H9 (cell line): Measurements from ENCODE around the gene CLIC6. TPM values are rescaled to one million over a fixed set of nuclear protein-coding genes. Genes with fewer than 3 reads are reported as not detected.

Experiments used
- DNase-seq: peaks from one replicate; pipeline ENCODE4 v3.0.0-alpha.2; 2017
- H2AFZ ChIP-seq: one replicate; pipeline ENCODE4 v1.6.1; 2013; ENCODE audit warnings: mild to moderate bottlenecking, low read length, control low read depth, moderate library complexity
- H2AK5ac ChIP-seq: 2 replicates; pipeline ENCODE4 v1.6.1; 2013; ENCODE audit warnings: low read length, control low read depth, mixed read lengths; ENCODE audit not compliant: insufficient read length
- H2BK120ac ChIP-seq: one replicate; pipeline ENCODE4 v1.6.1; 2013; ENCODE audit warnings: low read depth, mild to moderate bottlenecking, low read length, control low read depth, inconsistent platforms; ENCODE audit not compliant: poor library complexity, severe bottlenecking
- H2BK12ac ChIP-seq: 2 replicates; pipeline ENCODE4 v1.6.1; 2013; ENCODE audit warnings: low read length, control low read depth, mixed read lengths, low read depth; ENCODE audit not compliant: insufficient read length
- H2BK15ac ChIP-seq: 2 replicates; pipeline ENCODE4 v1.6.1; 2013; ENCODE audit warnings: low read depth, low read length, control low read depth
- H2BK20ac ChIP-seq: one replicate; pipeline ENCODE4 v1.6.1; 2013; ENCODE audit warnings: low read depth, mild to moderate bottlenecking, low read length, control low read depth, inconsistent platforms; ENCODE audit not compliant: poor library complexity, severe bottlenecking
- H2BK5ac ChIP-seq: 2 replicates; pipeline ENCODE4 v1.6.1; 2013; ENCODE audit warnings: low read length, control low read depth, mixed read lengths; ENCODE audit not compliant: insufficient read length
- H3K14ac ChIP-seq: 2 replicates; pipeline ENCODE4 v1.6.1; 2013; ENCODE audit warnings: low read length, control low read depth; ENCODE audit not compliant: insufficient read depth
- H3K18ac ChIP-seq: 2 replicates; pipeline ENCODE4 v1.6.1; 2013; ENCODE audit warnings: low read depth, mild to moderate bottlenecking, mixed read lengths, low read length, control low read depth; ENCODE audit not compliant: insufficient read length
- H3K23ac ChIP-seq: 2 replicates; pipeline ENCODE4 v1.6.1; 2013; ENCODE audit warnings: low read length, control low read depth, mixed read lengths, low read depth; ENCODE audit not compliant: insufficient read length
- H3K23me2 ChIP-seq: 2 replicates; pipeline ENCODE4 v1.6.1; 2013; ENCODE audit warnings: low read depth, mild to moderate bottlenecking, mixed read lengths, low read length, control low read depth; ENCODE audit not compliant: insufficient read length, poor library complexity, severe bottlenecking
- H3K27ac ChIP-seq: 2 replicates; pipeline ENCODE4 v1.5.1; 2013; ENCODE audit warnings: low read length, control low read depth, mixed read lengths, low read depth; ENCODE audit not compliant: insufficient read length
- H3K27me3 ChIP-seq: 2 replicates; pipeline ENCODE4 v1.6.1; 2013; ENCODE audit warnings: low read length, control low read depth, inconsistent platforms; ENCODE audit not compliant: insufficient read depth
- H3K4ac ChIP-seq: 2 replicates; pipeline ENCODE4 v1.6.1; 2013; ENCODE audit warnings: low read depth, mild to moderate bottlenecking, control low read depth, inconsistent platforms, low read length, moderate library complexity
- H3K4me1 ChIP-seq: 2 replicates; pipeline ENCODE4 v1.6.1; 2013; ENCODE audit warnings: low read length, control low read depth, inconsistent platforms; ENCODE audit not compliant: insufficient read depth
- H3K4me2 ChIP-seq: 2 replicates; pipeline ENCODE4 v1.6.1; 2013; ENCODE audit warnings: low read length, control low read depth, mixed read lengths; ENCODE audit not compliant: insufficient read length, insufficient read depth
- H3K56ac ChIP-seq: 2 replicates; pipeline ENCODE4 v1.6.1; 2013; ENCODE audit warnings: low read depth, mild to moderate bottlenecking, mixed read lengths, low read length, control low read depth; ENCODE audit not compliant: insufficient read length
- H3K79me1 ChIP-seq: 2 replicates; pipeline ENCODE4 v1.6.1; 2013; ENCODE audit warnings: low read depth, mild to moderate bottlenecking, moderate library complexity, low read length, control low read depth, inconsistent platforms; ENCODE audit not compliant: insufficient read depth, poor library complexity, severe bottlenecking
- H3K79me2 ChIP-seq: 2 replicates; pipeline ENCODE4 v1.6.1; 2013; ENCODE audit warnings: low read length, control low read depth, inconsistent platforms; ENCODE audit not compliant: insufficient read depth
- H3K9ac ChIP-seq: 2 replicates; pipeline ENCODE4 v1.6.1; 2013; ENCODE audit warnings: low read length, control low read depth, mixed read lengths; ENCODE audit not compliant: insufficient read length; ENCODE audit errors: extremely low read depth
- H3K9me3 ChIP-seq: one replicate; pipeline ENCODE4 v1.6.1; 2013; ENCODE audit warnings: low read depth, low read length, inconsistent platforms; ENCODE audit not compliant: control insufficient read depth
- H3T11ph ChIP-seq: one replicate; pipeline ENCODE4 v1.6.1; 2013; ENCODE audit warnings: mild to moderate bottlenecking, low read length, control low read depth, inconsistent platforms
- H4K20me1 ChIP-seq: one replicate; pipeline ENCODE4 v1.6.1; 2013; ENCODE audit not compliant: control insufficient read depth, insufficient read length, insufficient read depth
- H4K5ac ChIP-seq: 2 replicates; pipeline ENCODE4 v1.6.1; 2013; ENCODE audit warnings: low read depth, mild to moderate bottlenecking, mixed read lengths, low read length, control low read depth; ENCODE audit not compliant: insufficient read length
- H4K8ac ChIP-seq: replicated peaks from 2 replicates; pipeline ENCODE4 v1.6.1; 2013; ENCODE audit warnings: low read length, control low read depth, mixed read lengths, low read depth; ENCODE audit not compliant: insufficient read length
- H4K91ac ChIP-seq: 2 replicates; pipeline ENCODE4 v1.6.1; 2013; ENCODE audit warnings: low read depth, mild to moderate bottlenecking, moderate library complexity, mixed read lengths, low read length, control low read depth; ENCODE audit not compliant: insufficient read length
- H3K27ac Mint-ChIP-seq, 3 experiments: 2 replicates in 2 of 3; 3 replicates in 1 of 3; pipeline ENCODE4 v1.8.0; 2020 to 2021; ENCODE audit warnings: mixed read lengths in 3 of 3, mild to moderate bottlenecking in 1 of 3, moderate library complexity in 1 of 3
- H3K27me3 Mint-ChIP-seq: 2 replicates; pipeline ENCODE4 v1.8.0; 2021; ENCODE audit warnings: low read depth, mild to moderate bottlenecking, moderate library complexity, mixed read lengths
- H3K36me3 Mint-ChIP-seq, 3 experiments: 2 replicates in 2 of 3; 3 replicates in 1 of 3; pipeline ENCODE4 v1.8.0; 2020 to 2021; ENCODE audit warnings: low read depth in 3 of 3, mixed read lengths in 3 of 3; ENCODE audit not compliant: insufficient read depth in 1 of 3
- H3K4me1 Mint-ChIP-seq, 2 experiments: 2 replicates each; pipeline ENCODE4 v1.8.0; 2020; ENCODE audit warnings: mixed read lengths in 2 of 2
- H3K4me3 Mint-ChIP-seq, 2 experiments: 2 replicates in 1 of 2; 3 replicates in 1 of 2; pipeline ENCODE4 v1.8.0; 2020 to 2021; ENCODE audit warnings: mild to moderate bottlenecking in 2 of 2, mixed read lengths in 2 of 2, moderate library complexity in 1 of 2
- H3K9me3 Mint-ChIP-seq, 2 experiments: 2 replicates in 1 of 2; 3 replicates in 1 of 2; pipeline ENCODE4 v1.8.0; 2020; ENCODE audit warnings: mild to moderate bottlenecking in 2 of 2, mixed read lengths in 2 of 2, moderate library complexity in 1 of 2
- WGBS: extraction: QIAGEN DNeasy Blood & Tissue Kit; methylation state at CpG from one replicate; pipeline ENCODE4 v1.1.7; 2013; ENCODE audit warnings: missing lambda C conversion rate, low lambda C conversion rate, mixed read lengths; ENCODE audit not compliant: insufficient read length; ENCODE audit errors: extremely low coverage; 5-methylcytosine and 5-hydroxymethylcytosine counted together
- total RNA-seq: library from RNA; stranded (reverse); gene quantifications from 2 replicates; pipeline ENCODE4 v1.2.1, GENCODE V29; 2021
- TF ChIP-seq, protein P1 (sequence below): fragments of 200-600 bp; sonication (generic); conservative IDR thresholded peaks from 3 replicates; pipeline ENCODE4 v1.8.0; 2021; ENCODE audit warnings: antibody characterized with exemption, mild to moderate bottlenecking

Gene CLIC6
- total RNA-seq, 1 experiment from 2014 or later, result 1.3 TPM

DNA sequence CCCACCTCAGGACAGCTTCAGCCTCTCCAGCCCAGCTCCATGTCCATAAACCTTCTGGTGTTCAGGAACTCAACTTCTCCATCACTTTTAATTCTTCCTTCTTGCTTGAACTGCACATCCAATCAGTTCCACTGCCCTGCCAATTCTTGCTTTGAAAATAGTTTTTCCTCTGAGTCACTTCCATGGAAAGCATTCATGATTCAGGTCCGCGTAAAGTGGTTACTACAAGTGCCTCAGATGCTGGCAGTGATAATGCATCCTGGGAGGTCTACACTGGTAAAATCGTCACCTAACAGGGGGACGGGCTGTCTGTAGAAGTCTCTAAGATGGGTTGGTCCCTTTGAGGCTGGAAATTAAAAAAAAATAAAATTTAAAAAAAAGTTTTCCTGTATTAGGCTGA, 27.9 kb upstream of the CLIC6 start:
- no peaks in the 10 kb centered on the region for H4K20me1 ChIP-seq
- Mint-ChIP-seq H3K27ac (no peak overlapping the region), H3K4me1 (peaks cover 2 to 3% of the 10 kb centered on the region in 2 experiments; a peak in 2 of 4 replicates), H3K27me3 (peaks cover 6% of the 10 kb centered on the region), H3K36me3 (no peaks in the 10 kb centered on the region; a peak in 1 of 7 replicates), H3K9me3 (no peaks in the 10 kb centered on the region), H3K4me3 (no peak overlapping the region)
- H3K23ac ChIP-seq, result no peak overlapping the region
- H2BK120ac ChIP-seq, result no peak overlapping the region
- no peak overlapping the region for H2BK5ac ChIP-seq
- H3K79me2 ChIP-seq, result no peaks in the 10 kb centered on the region
- TF ChIP-seq, protein P1, sequence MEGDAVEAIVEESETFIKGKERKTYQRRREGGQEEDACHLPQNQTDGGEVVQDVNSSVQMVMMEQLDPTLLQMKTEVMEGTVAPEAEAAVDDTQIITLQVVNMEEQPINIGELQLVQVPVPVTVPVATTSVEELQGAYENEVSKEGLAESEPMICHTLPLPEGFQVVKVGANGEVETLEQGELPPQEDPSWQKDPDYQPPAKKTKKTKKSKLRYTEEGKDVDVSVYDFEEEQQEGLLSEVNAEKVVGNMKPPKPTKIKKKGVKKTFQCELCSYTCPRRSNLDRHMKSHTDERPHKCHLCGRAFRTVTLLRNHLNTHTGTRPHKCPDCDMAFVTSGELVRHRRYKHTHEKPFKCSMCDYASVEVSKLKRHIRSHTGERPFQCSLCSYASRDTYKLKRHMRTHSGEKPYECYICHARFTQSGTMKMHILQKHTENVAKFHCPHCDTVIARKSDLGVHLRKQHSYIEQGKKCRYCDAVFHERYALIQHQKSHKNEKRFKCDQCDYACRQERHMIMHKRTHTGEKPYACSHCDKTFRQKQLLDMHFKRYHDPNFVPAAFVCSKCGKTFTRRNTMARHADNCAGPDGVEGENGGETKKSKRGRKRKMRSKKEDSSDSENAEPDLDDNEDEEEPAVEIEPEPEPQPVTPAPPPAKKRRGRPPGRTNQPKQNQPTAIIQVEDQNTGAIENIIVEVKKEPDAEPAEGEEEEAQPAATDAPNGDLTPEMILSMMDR, result no peak
- no peak overlapping the region for H3K9ac ChIP-seq
- no peak overlapping the region for H2BK15ac ChIP-seq
- no peak overlapping the region for H2AFZ ChIP-seq
- H4K91ac ChIP-seq, result no peak overlapping the region
- no peaks in the 10 kb centered on the region for H3K23me2 ChIP-seq
- H4K5ac ChIP-seq, result no peak overlapping the region
- no peaks in the 10 kb centered on the region for H3K4me1 ChIP-seq
- no peaks in the 10 kb centered on the region for H3K27me3 ChIP-seq
- H3K9me3 ChIP-seq, result no peaks in the 10 kb centered on the region
- H2BK20ac ChIP-seq, result no peak overlapping the region
- H3K79me1 ChIP-seq, result no peaks in the 10 kb centered on the region
- no peak overlapping the region for H3T11ph ChIP-seq
- H4K8ac ChIP-seq, result no peak overlapping the region
- no peak overlapping the region for H3K56ac ChIP-seq
- no peak for DNase-seq
- no peak overlapping the region for H3K4ac ChIP-seq
- no CpG with 5 or more reads among the region's 4 CpGs for WGBS
- no peak overlapping the region for H3K18ac ChIP-seq
- H3K4me2 ChIP-seq, result no peak overlapping the region
- no peak overlapping the region for H3K27ac ChIP-seq
- H2AK5ac ChIP-seq, result no peak overlapping the region
- no peak overlapping the region for H3K14ac ChIP-seq
- no peak overlapping the region for H2BK12ac ChIP-seq
